Testis (tissue), 3 donors: ENCODE data around the gene GPT2. TPM values are rescaled to one million over a fixed set of nuclear protein-coding genes. Genes with fewer than 3 reads are reported as not detected.

ENCODE experiments used
- DNase-seq: peaks from one replicate; pipeline ENCODE4 v3.0.0-alpha.2; 2019
- H3K27ac ChIP-seq, 2 donors: fragments of 200-600 bp; sonication (generic); one replicate each; pipeline ENCODE4 v1.5.1; 2019
- H3K27me3 ChIP-seq: fragments of 200-600 bp; sonication (generic); one replicate; pipeline ENCODE4 v1.5.1; 2019
- H3K36me3 ChIP-seq: fragments of 200-600 bp; sonication (generic); one replicate; pipeline ENCODE4 v1.5.1; 2017; ENCODE audit warnings: low read depth; ENCODE audit errors: missing control alignments
- H3K4me1 ChIP-seq: fragments of 200-600 bp; sonication (generic); one replicate; pipeline ENCODE4 v1.5.1; 2019
- H3K4me3 ChIP-seq, 2 donors: fragments of 200-600 bp; sonication (generic); one replicate each; pipeline ENCODE4 v1.5.1; 2017 to 2019
- H3K9me3 ChIP-seq: fragments of 200-600 bp; sonication (generic); one replicate; pipeline ENCODE4 v1.5.1; 2017
- CTCF ChIP-seq, 3 experiments: fragments of 450-650 bp in 2 of 3; fragments of 200-600 bp in 1 of 3; sonication (generic) in 1 of 3; IDR thresholded peaks; one replicate each; pipeline ENCODE4 v1.5.1; 2016 to 2019; ENCODE audit warnings: antibody characterized with exemption in 3 of 3, mild to moderate bottlenecking in 2 of 3, moderate library complexity in 1 of 3
- POLR2A ChIP-seq: fragments of 450-650 bp; IDR thresholded peaks from one replicate; pipeline ENCODE4 v1.6.1; 2017; ENCODE audit warnings: antibody characterized with exemption, mild to moderate bottlenecking, moderate library complexity
- WGBS, 2 donors: methylation state at CpG; one replicate each; pipeline ENCODE4 v1.1.5; 2018; 5-methylcytosine and 5-hydroxymethylcytosine counted together
- intact Hi-C: fragments of 100-400 bp; cut with DNase I; formaldehyde crosslinking; loops from one replicate; pipeline ENCODE4 v1.15.1; 2023; ENCODE audit warnings: low total_unique reads
- polyA plus RNA-seq: library from polyadenylated mRNA; stranded (reverse); fragments of 350-450 nt; fragmentation: Illumina TruSeq; extraction: RNeasy Lipid Tissue Mini Kit (QIAGEN cat#74804); gene quantifications from one replicate; pipeline ENCODE4 v1.2.3, GENCODE V29; 2014; ENCODE audit warnings: low read depth, low replicate concordance; ENCODE audit not compliant: insufficient read depth
- total RNA-seq, 2 donors: library from RNA; depleted of rRNA; stranded (reverse); fragments of >200 nt; gene quantifications; one replicate each; pipeline ENCODE4 v1.2.3, GENCODE V29; 2016

GPT2 gene
- total and polyA plus RNA-seq, 3 donors from 2014 or later = 38.8 to 80.6 (median 46.6) TPM

DNA sequence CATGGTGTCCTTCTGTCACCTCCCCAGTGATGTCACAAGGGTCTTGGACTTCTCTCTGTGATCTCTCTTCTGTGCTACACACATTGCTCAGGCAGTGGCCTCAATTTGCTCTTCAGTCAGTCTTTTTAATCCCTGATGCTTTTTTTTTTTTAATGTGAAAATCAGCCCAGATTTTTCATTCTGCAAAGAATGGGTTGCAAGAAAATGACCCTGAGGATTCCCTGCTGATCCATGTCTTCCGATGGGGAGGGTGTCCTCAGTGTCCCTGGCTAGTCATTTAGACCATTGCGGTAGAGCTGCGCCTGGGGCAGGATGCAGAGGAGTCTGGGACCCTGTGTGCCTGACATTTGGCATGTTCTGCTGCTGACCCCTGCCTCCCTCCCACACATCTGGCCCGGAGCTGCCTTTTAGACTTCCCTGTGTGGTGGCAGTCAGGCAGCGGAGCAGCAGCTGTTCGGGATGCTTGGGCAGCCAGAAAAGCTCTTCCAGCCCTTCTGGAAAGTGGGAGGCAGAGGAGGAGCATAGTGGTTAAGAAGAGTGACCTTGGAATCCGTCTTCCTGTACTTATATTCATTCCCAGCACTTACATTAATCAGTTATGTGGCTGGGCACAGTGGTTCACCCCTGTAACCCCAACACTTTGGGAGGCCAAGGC lies 12.3 kb downstream of the GPT2 start:
- H3K4me3 ChIP-seq = no peak overlapping the region
- H3K27ac ChIP-seq = peak overlapping the region; percentile 26 to 58
- intact Hi-C loops = no loop called here
- H3K36me3 ChIP-seq = no peaks in the 10 kb centered on the region
- no peaks in the 10 kb centered on the region for H3K27me3 ChIP-seq
- peak; percentile 71 for DNase-seq
- H3K9me3 ChIP-seq = no peaks in the 10 kb centered on the region
- TF ChIP-seq CTCF (IDR thresholded peaks at IDR 0.05) (no peak), POLR2A (no peak)
- peaks cover 51% of the 10 kb centered on the region for H3K4me1 ChIP-seq
- 6 to 33% methylated on average over 7 of the region's 7 CpGs for WGBS, 2 donors

DNA sequence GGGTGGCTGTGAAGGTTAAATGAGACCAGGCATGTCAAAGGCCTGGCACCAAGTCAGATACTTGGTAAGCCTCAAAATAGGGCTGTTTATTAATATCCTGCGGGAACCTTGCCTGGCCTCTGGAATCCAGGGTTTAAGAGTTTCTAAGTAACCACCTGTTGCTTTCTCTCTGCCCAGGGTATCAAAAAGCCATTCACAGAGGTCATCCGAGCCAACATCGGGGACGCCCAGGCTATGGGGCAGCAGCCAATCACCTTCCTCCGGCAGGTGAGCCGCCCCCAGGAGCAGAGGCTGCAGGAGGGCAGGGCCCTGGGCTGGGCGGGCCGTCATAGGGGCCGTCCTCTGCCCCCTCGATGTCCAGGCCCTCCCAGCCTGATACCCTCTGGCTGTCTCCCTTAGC lies 13.3 kb downstream of the GPT2 start:
- WGBS, 2 donors = 85 to 89% methylated on average over 10 of the region's 10 CpGs
- no peaks in the 10 kb centered on the region for H3K36me3 ChIP-seq
- no peaks in the 10 kb centered on the region for H3K9me3 ChIP-seq
- H3K4me1 ChIP-seq = peaks cover 51% of the 10 kb centered on the region
- no peaks in the 10 kb centered on the region for H3K27me3 ChIP-seq
- intact Hi-C loops = no loop called here
- no peak overlapping the region for H3K4me3 ChIP-seq
- H3K27ac ChIP-seq = peak overlapping the region; percentile 26 to 39
- DNase-seq = no peak
- no peak for TF ChIP-seq CTCF (IDR thresholded peaks at IDR 0.05)
- TF ChIP-seq POLR2A = no peak

DNA sequence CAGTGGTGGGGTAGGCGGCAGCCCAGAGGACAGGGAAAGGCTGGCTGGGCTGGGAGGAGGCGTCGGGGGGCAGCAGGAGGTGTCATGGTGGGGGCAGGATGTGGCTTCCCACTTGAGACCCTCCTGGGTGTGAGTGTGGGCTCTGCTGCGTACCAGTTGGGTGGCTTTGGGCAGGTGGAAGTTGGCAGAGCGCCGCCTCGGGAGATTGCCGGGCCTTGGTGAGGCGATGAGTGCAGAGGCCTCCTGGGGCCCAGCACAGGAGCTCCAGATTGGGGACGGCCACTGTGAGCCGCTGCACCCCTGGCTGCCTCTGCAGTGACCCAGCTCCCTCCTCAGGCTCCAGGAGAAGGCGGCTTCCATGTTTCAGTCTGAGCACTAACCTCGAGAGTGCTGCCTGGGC lies 13.8 kb downstream of the GPT2 start:
- H3K27ac ChIP-seq = peak overlapping the region; percentile 26 to 39
- H3K27me3 ChIP-seq = no peaks in the 10 kb centered on the region
- 95 to 97% methylated on average over 6 to 12 of the region's 13 CpGs for WGBS, 2 donors
- no peaks in the 10 kb centered on the region for H3K9me3 ChIP-seq
- no peaks in the 10 kb centered on the region for H3K36me3 ChIP-seq
- H3K4me3 ChIP-seq = no peak overlapping the region
- TF ChIP-seq CTCF (IDR thresholded peaks at IDR 0.05) (no peak), POLR2A (no peak)
- no peak for DNase-seq
- peaks cover 51% of the 10 kb centered on the region for H3K4me1 ChIP-seq
- intact Hi-C loops = no loop called here

GRCh38 chr16:46899443-46900143 lies 15.4 kb downstream of the GPT2 start:
- intact Hi-C loops = no loop called here
- WGBS, 2 donors = 84 to 94% methylated on average over 6 to 9 of the region's 9 CpGs
- Histone ChIP-seq H3K27me3 (no peaks in the 10 kb centered on the region), H3K4me3 (no peak overlapping the region), H3K4me1 (peaks cover 38% of the 10 kb centered on the region), H3K27ac (no peak overlapping the region), H3K36me3 (no peaks in the 10 kb centered on the region), H3K9me3 (no peaks in the 10 kb centered on the region)
- TF ChIP-seq CTCF (IDR thresholded peaks at IDR 0.05) (no peak), POLR2A (no peak)
- DNase-seq = no peak
